Measurements from ENCODE around the gene MCM7.

DNA sequence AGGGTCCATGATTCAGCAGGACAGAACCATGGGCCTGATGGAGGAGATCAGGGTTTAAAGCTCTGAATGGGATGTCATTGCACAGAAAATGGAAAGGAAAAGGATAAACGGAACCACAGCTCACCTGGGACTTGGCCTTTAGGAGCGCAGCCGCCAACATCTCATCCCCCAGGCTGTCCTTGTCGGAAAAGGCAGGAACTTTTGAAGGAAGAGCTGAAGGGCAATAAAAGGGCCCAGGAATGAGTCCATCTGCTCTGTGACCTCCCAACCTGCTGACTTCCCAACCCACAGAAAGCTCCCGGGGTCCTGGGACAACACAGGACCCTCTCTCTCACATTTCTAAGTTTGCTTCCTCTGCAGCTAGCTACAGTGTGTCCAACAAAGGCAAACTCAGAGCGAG lies 25.8 kb downstream of the MCM7 start:
- TF ChIP-seq RAD21 (IDR thresholded peaks at IDR 0.05; ENCODE audit: low read depth) (no peak), POLR2A (IDR thresholded peaks at IDR 0.05; ENCODE audit: borderline replicate concordance, extremely low read depth, insufficient read depth, insufficient read length) (no peak), EZH2 (IDR thresholded peaks at IDR 0.05) (no peak), ZNF274 (IDR thresholded peaks at IDR 0.05; ENCODE audit: low read depth, low read length) (no peak), POLR2AphosphoS5 (IDR thresholded peaks at IDR 0.05; ENCODE audit: low read depth, low read length) (no peak), SP1 (IDR thresholded peaks at IDR 0.05; ENCODE audit: low read depth) (no peak), EZH2phosphoT487 (IDR thresholded peaks at IDR 0.05; ENCODE audit: borderline replicate concordance) (no peak), JUND (IDR thresholded peaks at IDR 0.05) (no peak)
- TF ChIP-seq, protein P1, sequence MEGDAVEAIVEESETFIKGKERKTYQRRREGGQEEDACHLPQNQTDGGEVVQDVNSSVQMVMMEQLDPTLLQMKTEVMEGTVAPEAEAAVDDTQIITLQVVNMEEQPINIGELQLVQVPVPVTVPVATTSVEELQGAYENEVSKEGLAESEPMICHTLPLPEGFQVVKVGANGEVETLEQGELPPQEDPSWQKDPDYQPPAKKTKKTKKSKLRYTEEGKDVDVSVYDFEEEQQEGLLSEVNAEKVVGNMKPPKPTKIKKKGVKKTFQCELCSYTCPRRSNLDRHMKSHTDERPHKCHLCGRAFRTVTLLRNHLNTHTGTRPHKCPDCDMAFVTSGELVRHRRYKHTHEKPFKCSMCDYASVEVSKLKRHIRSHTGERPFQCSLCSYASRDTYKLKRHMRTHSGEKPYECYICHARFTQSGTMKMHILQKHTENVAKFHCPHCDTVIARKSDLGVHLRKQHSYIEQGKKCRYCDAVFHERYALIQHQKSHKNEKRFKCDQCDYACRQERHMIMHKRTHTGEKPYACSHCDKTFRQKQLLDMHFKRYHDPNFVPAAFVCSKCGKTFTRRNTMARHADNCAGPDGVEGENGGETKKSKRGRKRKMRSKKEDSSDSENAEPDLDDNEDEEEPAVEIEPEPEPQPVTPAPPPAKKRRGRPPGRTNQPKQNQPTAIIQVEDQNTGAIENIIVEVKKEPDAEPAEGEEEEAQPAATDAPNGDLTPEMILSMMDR (IDR thresholded peaks at IDR 0.05 in 2 of 3, conservative IDR thresholded peaks at IDR 0.05 in 1 of 3; ENCODE audit: borderline replicate concordance in 1 of 3, insufficient read depth in 1 of 3, low read depth in 2 of 3, low read length in 2 of 3) = no peak
- TF ChIP-seq, protein P2, sequence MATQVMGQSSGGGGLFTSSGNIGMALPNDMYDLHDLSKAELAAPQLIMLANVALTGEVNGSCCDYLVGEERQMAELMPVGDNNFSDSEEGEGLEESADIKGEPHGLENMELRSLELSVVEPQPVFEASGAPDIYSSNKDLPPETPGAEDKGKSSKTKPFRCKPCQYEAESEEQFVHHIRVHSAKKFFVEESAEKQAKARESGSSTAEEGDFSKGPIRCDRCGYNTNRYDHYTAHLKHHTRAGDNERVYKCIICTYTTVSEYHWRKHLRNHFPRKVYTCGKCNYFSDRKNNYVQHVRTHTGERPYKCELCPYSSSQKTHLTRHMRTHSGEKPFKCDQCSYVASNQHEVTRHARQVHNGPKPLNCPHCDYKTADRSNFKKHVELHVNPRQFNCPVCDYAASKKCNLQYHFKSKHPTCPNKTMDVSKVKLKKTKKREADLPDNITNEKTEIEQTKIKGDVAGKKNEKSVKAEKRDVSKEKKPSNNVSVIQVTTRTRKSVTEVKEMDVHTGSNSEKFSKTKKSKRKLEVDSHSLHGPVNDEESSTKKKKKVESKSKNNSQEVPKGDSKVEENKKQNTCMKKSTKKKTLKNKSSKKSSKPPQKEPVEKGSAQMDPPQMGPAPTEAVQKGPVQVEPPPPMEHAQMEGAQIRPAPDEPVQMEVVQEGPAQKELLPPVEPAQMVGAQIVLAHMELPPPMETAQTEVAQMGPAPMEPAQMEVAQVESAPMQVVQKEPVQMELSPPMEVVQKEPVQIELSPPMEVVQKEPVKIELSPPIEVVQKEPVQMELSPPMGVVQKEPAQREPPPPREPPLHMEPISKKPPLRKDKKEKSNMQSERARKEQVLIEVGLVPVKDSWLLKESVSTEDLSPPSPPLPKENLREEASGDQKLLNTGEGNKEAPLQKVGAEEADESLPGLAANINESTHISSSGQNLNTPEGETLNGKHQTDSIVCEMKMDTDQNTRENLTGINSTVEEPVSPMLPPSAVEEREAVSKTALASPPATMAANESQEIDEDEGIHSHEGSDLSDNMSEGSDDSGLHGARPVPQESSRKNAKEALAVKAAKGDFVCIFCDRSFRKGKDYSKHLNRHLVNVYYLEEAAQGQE (IDR thresholded peaks at IDR 0.05; ENCODE audit: low read depth) = no peak
- TF ChIP-seq, protein P3, sequence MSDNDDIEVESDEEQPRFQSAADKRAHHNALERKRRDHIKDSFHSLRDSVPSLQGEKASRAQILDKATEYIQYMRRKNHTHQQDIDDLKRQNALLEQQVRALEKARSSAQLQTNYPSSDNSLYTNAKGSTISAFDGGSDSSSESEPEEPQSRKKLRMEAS (IDR thresholded peaks at IDR 0.05) = no peak
- TF ChIP-seq, protein P4, sequence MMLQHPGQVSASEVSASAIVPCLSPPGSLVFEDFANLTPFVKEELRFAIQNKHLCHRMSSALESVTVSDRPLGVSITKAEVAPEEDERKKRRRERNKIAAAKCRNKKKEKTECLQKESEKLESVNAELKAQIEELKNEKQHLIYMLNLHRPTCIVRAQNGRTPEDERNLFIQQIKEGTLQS (IDR thresholded peaks at IDR 0.05) = no peak
- TF ChIP-seq, protein P5, sequence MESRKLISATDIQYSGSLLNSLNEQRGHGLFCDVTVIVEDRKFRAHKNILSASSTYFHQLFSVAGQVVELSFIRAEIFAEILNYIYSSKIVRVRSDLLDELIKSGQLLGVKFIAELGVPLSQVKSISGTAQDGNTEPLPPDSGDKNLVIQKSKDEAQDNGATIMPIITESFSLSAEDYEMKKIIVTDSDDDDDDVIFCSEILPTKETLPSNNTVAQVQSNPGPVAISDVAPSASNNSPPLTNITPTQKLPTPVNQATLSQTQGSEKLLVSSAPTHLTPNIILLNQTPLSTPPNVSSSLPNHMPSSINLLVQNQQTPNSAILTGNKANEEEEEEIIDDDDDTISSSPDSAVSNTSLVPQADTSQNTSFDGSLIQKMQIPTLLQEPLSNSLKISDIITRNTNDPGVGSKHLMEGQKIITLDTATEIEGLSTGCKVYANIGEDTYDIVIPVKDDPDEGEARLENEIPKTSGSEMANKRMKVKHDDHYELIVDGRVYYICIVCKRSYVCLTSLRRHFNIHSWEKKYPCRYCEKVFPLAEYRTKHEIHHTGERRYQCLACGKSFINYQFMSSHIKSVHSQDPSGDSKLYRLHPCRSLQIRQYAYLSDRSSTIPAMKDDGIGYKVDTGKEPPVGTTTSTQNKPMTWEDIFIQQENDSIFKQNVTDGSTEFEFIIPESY (IDR thresholded peaks at IDR 0.05; ENCODE audit: extremely low read depth, insufficient replicate concordance, low read length) = no peak

Data from HCT116 (cell line).